ENCODE results near the gene SRGAP1.

DNA sequence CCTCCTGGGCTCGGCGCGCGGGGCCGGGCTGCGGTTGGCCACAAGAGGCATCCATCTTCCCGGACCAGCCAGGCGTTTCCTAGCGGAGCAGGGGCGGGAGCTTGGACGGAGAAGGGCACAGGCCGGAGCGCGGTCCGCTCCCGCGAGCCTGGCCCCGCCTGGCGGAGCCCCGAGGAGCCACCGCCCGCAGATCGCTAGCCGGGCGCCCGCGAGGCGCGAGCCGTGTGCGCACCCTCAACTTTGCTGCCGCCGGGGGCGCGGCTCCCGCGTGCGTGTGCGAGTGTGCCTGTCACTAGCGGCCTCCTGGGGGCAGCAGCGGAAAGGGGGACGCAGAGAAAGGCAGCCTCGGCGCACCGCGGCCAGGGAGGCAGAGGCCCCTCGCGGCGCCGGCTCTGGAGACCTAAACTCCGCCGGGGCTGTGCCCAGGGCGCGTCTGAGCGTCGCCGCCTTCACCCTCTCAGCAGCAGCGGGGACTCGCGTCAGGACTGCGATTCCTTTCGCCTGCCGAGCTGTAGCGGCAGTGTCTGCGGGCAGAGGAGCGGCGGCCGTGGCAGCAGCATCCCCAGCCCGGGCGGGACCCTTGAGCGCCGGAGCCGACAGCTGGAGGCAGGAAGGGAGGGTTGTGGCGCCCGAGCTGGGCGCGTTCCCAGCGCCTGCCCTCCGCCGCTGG is 644 bp upstream of the SRGAP1 start:
- TF ChIP-seq, protein P1, sequence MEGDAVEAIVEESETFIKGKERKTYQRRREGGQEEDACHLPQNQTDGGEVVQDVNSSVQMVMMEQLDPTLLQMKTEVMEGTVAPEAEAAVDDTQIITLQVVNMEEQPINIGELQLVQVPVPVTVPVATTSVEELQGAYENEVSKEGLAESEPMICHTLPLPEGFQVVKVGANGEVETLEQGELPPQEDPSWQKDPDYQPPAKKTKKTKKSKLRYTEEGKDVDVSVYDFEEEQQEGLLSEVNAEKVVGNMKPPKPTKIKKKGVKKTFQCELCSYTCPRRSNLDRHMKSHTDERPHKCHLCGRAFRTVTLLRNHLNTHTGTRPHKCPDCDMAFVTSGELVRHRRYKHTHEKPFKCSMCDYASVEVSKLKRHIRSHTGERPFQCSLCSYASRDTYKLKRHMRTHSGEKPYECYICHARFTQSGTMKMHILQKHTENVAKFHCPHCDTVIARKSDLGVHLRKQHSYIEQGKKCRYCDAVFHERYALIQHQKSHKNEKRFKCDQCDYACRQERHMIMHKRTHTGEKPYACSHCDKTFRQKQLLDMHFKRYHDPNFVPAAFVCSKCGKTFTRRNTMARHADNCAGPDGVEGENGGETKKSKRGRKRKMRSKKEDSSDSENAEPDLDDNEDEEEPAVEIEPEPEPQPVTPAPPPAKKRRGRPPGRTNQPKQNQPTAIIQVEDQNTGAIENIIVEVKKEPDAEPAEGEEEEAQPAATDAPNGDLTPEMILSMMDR (IDR thresholded peaks at IDR 0.05; ENCODE audit: poor library complexity): peak; percentile 98
- TF ChIP-seq EZH2phosphoT487 (IDR thresholded peaks at IDR 0.05; ENCODE audit: low read depth, severe bottlenecking, unreplicated experiment): no peak
